Measurements from ENCODE around the gene MPLKIP. TPM values are rescaled to one million over a fixed set of nuclear protein-coding genes. Genes with fewer than 3 reads are reported as not detected.

The MPLKIP gene
- total RNA-seq: 4.2 and 13.7 TPM in 2 replicates

GRCh38 chr7:40134428-40135316, at the start of gene MPLKIP, which contains the start of gene SUGCT:
Gene MPLKIP (minus strand): TSS chr7:40134622. CDS start chr7:40134567, 55 bp downstream.
Gene SUGCT (plus strand): TSS chr7:40135005.

Other genes starting within 250 kb of the MPLKIP start
- 36.7 and 40.9 TPM in 2 replicates for gene CDK13, start 184.4 kb downstream of the MPLKIP start, total RNA-seq
- 18.8 and 21.0 TPM in 2 replicates for gene SUGCT, start 383 bp upstream of the MPLKIP start, total RNA-seq

All from bronchial smooth muscle cell (primary cell).